Dermis blood vessel endothelial cell (primary cell): ENCODE results near the gene C1orf116. TPM values are rescaled to one million over a fixed set of nuclear protein-coding genes. Genes with fewer than 3 reads are reported as not detected.

Source experiments
- DNase-seq: peaks from one replicate; pipeline ENCODE4 v3.0.0; 2010
- total RNA-seq: library from RNA; depleted of rRNA; stranded (reverse); fragments of >200 nt; gene quantifications from 2 replicates; pipeline ENCODE4 v1.2.3, GENCODE V29; 2014

The C1orf116 gene
- 0.05 and 0.17 TPM in 2 replicates for total RNA-seq

- DNase-seq: no peak
Measured at GRCh38 chr1:207032528-207033017, at the start of gene C1orf116. C1orf116 (minus strand) TSS chr1:207032756; CDS start chr1:207027598, 5,158 bp downstream.

GRCh38 chr1:207081806-207082205 is 49.2 kb upstream of the C1orf116 start:
- no peak for DNase-seq

GRCh38 chr1:207081088-207081487 is 48.5 kb upstream of the C1orf116 start:
- DNase-seq: no peak

GRCh38 chr1:207079706-207080241 is 47.2 kb upstream of the C1orf116 start:
- no peak for DNase-seq

- no peak for DNase-seq
Measured at GRCh38 chr1:207078578-207079132, 46.1 kb upstream of the C1orf116 start.

- DNase-seq: peak; percentile 86
Measured at GRCh38 chr1:207077470-207078377, 45.2 kb upstream of the C1orf116 start.

- DNase-seq: no peak
Measured at GRCh38 chr1:207077012-207077411, 44.5 kb upstream of the C1orf116 start.

GRCh38 chr1:207076181-207076955 is 43.8 kb upstream of the C1orf116 start:
- no peak for DNase-seq

- no peak for DNase-seq
Measured at GRCh38 chr1:207073906-207074820, 41.6 kb upstream of the C1orf116 start.

- no peak for DNase-seq
Measured at GRCh38 chr1:207072233-207072632, 39.7 kb upstream of the C1orf116 start.

GRCh38 chr1:207071426-207071825 is 38.9 kb upstream of the C1orf116 start:
- DNase-seq: no peak

GRCh38 chr1:207070811-207071210 is 38.3 kb upstream of the C1orf116 start:
- DNase-seq: no peak

GRCh38 chr1:207069858-207070506 is 37.4 kb upstream of the C1orf116 start:
- DNase-seq: no peak

GRCh38 chr1:207069061-207069460 is 36.5 kb upstream of the C1orf116 start:
- DNase-seq: no peak

- DNase-seq: no peak
Measured at GRCh38 chr1:207067665-207068064, 35.1 kb upstream of the C1orf116 start.

- DNase-seq: no peak
Measured at GRCh38 chr1:207067185-207067584, 34.6 kb upstream of the C1orf116 start.

- DNase-seq: no peak
Measured at GRCh38 chr1:207064561-207064960, 32.0 kb upstream of the C1orf116 start.

GRCh38 chr1:207063014-207063413 is 30.5 kb upstream of the C1orf116 start:
- DNase-seq: no peak

GRCh38 chr1:207062058-207062457 is 29.5 kb upstream of the C1orf116 start:
- DNase-seq: no peak

- DNase-seq: no peak
Measured at GRCh38 chr1:207060596-207060995, 28.0 kb upstream of the C1orf116 start.

- DNase-seq: no peak
Measured at GRCh38 chr1:207059881-207060280, 27.3 kb upstream of the C1orf116 start.
